Activated CD4-positive, alpha-beta memory T cell treated with anti-CD3 and anti-CD28 coated beads, Interleukin-2, amount 10 ng/mL, durations not matched to agents 7 days and 5 days (primary cell): ENCODE measurements around the gene C3. TPM values are rescaled to one million over a fixed set of nuclear protein-coding genes. Genes with fewer than 3 reads are reported as not detected.
A peak's percentile ranks its signal among the peaks of the same experiment; 100 is the strongest.
"Not testable (repeated sequence)": the region's sequence is repeated elsewhere in the genome, so short reads cannot be mapped to it uniquely, and the experiment has no call there.

Experiments used
- CTCF ChIA-PET: fragments of 350-600 bp; sonication (Branson Sonifier 250); formaldehyde crosslinking; loops from one replicate; lab custom pipeline; 2021; ENCODE audit warnings: antibody characterized with exemption, inconsistent platforms; lab: Charles Lee
- POLR2A ChIA-PET: fragments of 350-600 bp; sonication (Branson Sonifier 250); formaldehyde crosslinking; loops from one replicate; lab custom pipeline; 2021; ENCODE audit warnings: antibody characterized with exemption; lab: Charles Lee
- DNase-seq: peaks from one replicate; pipeline ENCODE4 v3.0.0-alpha.2; 2020
- H3K27ac Mint-ChIP-seq: one replicate; pipeline ENCODE4 v1.8.0; 2021; ENCODE audit warnings: mild to moderate bottlenecking, mixed read lengths
- H3K27me3 Mint-ChIP-seq: one replicate; pipeline ENCODE4 v1.8.0; 2021; ENCODE audit warnings: mixed read lengths
- H3K36me3 Mint-ChIP-seq: one replicate; pipeline ENCODE4 v1.8.0; 2021; ENCODE audit warnings: low read depth, mixed read lengths
- H3K4me1 Mint-ChIP-seq: one replicate; pipeline ENCODE4 v1.8.0; 2021; ENCODE audit warnings: mixed read lengths
- H3K4me3 Mint-ChIP-seq: one replicate; pipeline ENCODE4 v1.8.0; 2021; ENCODE audit warnings: mild to moderate bottlenecking, mixed read lengths
- H3K9me3 Mint-ChIP-seq: one replicate; pipeline ENCODE4 v1.8.0; 2021; ENCODE audit warnings: mixed read lengths
- total RNA-seq, 2 experiments: library from RNA; stranded (reverse); gene quantifications; one replicate each; pipeline ENCODE4 v1.2.3, GENCODE V29; 2021

Gene C3
- total RNA-seq, 2 experiments from 2014 or later = 0.28 to 0.60 TPM

DNA sequence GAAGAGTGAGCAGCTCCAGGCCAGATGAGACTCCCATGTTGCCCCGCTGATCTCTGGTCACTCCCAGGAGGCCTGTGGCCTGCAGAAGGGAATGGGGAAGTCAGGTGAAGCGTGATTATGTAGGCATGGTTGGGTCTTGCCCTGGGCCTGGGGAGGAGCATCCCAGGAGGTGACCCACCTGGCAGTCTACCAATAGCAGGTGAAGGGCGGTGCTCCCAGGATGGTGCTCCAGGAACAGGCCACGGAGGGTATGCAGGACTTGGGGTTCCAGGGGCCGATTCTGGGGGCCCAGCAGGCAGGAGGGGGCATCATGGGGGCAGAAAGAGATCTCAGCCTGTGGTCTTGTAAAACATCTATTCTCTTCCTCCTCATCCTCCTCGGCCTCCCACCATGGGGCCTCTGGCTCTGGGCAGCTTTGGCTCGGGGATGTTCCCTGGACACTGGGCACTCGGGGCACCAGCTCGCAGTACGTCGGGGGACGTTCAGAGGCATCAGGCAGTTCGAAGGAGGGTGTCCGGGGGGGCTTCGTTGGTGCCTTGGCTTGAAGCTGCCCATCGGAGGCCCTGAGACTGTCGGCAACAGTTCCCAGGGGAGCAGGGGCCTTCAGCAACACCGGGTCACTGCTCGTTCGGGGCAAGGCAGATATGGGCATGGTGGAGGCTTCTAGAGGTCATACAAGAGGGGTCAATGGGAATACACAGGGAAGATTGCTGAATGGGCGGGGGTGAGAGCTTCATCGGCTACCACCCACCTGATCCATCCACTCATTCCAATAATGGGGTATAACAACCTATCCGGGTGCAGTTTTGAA, 34.4 kb upstream of the C3 start:
- ChIA-PET CTCF (interaction anchor here (2.2 kb wide), 1 partner anchor 109 kb away, joined by 8 read pairs; no protein-coding TSS in a partner anchor), POLR2A (no interaction called here)
- Mint-ChIP-seq H3K36me3 (peaks cover 47% of the 10 kb centered on the region), H3K9me3 (no peaks in the 10 kb centered on the region), H3K27me3 (no peaks in the 10 kb centered on the region), H3K4me3 (no peak overlapping the region), H3K4me1 (peaks cover 20% of the 10 kb centered on the region), H3K27ac (no peak overlapping the region)
- DNase-seq = no peak

DNA sequence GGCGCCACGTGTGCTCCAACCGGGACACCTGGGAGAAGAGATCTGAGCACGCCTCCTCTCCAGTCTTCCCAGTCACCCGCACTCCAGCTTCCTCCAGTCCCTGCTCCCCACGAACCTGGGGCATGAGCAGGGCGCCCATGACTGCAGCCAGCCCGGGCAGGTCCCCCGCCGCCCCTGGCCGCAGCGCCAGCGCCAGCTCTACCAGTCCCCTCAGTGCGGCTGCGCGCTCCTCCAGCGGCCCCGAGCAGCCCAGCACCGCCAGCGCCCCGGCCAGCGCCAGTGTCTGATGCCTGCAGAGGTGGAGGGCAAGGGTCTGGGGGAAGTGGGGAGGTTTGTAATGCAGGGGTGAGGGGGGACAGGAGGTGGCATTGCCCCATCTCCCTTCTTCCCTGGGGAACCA, 33.7 kb upstream of the C3 start:
- H3K9me3 Mint-ChIP-seq = no peaks in the 10 kb centered on the region
- ChIA-PET POLR2A (no interaction called here), CTCF (interaction anchor here (1.8 to 2.2 kb wide), 2 partner anchors 16 to 109 kb away, joined by 7 to 8 read pairs; no protein-coding TSS in a partner anchor)
- no peak overlapping the region for H3K4me3 Mint-ChIP-seq
- H3K27ac Mint-ChIP-seq = no peak overlapping the region
- H3K4me1 Mint-ChIP-seq = peaks cover 20% of the 10 kb centered on the region
- H3K27me3 Mint-ChIP-seq = no peaks in the 10 kb centered on the region
- peaks cover 47% of the 10 kb centered on the region for H3K36me3 Mint-ChIP-seq
- no peak for DNase-seq

DNA sequence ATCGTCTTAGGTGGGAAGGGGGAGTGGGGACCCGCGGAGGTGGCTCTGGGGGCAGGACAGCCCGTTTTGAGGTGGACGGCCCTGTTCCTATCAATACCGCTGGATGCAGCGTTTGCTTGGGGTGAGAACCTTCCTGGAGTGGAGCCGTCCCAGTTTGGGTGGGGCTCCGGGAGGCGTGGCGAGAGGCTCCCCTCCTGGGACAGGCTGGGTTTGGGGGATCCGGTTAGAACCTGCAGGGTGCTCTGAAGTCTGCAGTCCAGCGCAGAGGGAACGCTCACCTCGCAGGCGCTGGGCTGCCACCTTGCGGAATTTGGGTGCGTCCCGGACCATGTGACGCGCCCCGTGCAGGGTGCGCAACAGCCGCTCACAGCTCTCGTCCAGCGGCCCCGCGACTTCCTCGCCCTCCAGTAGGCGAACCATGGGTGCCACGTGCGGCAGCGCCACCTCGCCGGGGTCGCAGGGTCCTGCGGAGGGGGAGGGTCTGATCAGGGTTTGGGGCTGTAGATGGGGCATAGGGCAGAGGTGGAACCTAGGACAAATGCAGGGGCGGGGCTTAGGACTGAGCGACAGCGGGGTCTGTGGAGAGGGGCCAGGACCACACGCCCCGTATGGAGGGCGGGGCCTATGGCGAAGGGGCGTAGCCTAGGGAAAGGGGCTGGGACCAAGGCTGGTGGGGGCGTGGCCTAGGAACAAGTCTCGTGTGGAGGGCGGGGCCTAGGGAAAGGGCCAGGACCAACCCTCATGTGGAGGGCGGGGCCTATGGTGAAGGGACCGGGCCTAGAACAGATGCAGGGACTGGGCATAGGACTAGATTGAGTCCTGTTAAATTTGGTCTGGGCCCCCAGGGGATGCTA, 33.0 kb upstream of the C3 start:
- no peaks in the 10 kb centered on the region for H3K27me3 Mint-ChIP-seq
- H3K4me1 Mint-ChIP-seq = peaks cover 17% of the 10 kb centered on the region
- CTCF ChIA-PET = interaction anchor here (1.2 to 2.2 kb wide), 3 partner anchors 15 to 110 kb away, joined by 4 to 8 read pairs (median 7); no protein-coding TSS in a partner anchor
- peak; percentile 83 for DNase-seq
- peak overlapping the region; percentile 67 for H3K4me3 Mint-ChIP-seq
- H3K36me3 Mint-ChIP-seq = peaks cover 45% of the 10 kb centered on the region
- no peaks in the 10 kb centered on the region for H3K9me3 Mint-ChIP-seq
- peak overlapping the region; percentile 80 for H3K27ac Mint-ChIP-seq
- POLR2A ChIA-PET = no interaction called here

DNA sequence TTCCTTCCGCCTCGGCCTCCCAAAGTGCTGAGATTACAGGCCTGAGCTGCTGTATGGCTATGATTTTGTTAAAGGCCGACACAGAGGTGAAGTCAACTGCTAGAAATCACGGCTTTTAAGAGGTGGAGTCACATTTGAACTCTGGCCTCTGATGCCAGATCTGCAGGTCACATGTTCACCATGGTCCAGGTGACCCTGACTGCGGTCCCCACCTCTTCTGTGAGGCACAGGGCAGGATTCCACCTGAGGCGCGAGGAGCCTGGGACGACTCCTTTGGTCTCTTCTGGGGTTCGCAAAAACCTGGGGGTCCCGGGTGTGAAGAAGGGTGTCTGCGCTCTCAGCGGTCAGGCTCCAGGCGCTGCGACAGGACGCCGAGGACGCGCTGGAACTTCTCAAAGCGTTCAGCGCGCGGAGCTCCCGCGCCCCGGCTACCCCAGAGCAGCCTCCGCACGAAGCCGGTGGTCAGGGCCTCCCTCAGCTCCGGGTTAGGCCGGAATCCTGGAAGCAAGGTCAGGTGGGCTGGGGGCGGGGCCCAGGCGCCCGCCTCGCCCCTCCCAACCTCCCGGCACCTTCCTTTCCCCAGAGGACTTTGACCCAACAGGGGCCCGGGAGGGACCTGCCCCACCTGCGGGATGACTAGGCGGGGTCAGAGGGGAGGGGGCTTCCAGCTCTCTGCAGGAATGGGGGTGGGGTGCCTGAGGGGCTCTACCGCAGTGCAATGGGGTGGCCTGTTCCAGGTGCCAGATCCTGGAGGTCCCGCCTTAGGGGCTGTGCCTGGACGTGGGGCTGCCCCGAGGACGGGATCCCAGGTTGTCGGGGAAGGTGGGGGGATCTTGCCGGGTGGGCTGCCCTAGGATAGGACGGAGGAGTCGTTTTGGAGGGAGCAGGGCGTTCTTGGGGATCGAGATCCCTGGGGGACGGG, 32.1 kb upstream of the C3 start:
- ChIA-PET CTCF (interaction anchor here (1.2 to 2.2 kb wide), 3 partner anchors 14 to 111 kb away, joined by 4 to 8 read pairs (median 7); no protein-coding TSS in a partner anchor), POLR2A (no interaction called here)
- no peaks in the 10 kb centered on the region for H3K27me3 Mint-ChIP-seq
- H3K4me3 Mint-ChIP-seq = no peak overlapping the region
- H3K27ac Mint-ChIP-seq = no peak overlapping the region
- H3K4me1 Mint-ChIP-seq = peaks cover 14% of the 10 kb centered on the region
- peaks cover 48% of the 10 kb centered on the region for H3K36me3 Mint-ChIP-seq
- no peaks in the 10 kb centered on the region for H3K9me3 Mint-ChIP-seq
- DNase-seq = no peak

DNA sequence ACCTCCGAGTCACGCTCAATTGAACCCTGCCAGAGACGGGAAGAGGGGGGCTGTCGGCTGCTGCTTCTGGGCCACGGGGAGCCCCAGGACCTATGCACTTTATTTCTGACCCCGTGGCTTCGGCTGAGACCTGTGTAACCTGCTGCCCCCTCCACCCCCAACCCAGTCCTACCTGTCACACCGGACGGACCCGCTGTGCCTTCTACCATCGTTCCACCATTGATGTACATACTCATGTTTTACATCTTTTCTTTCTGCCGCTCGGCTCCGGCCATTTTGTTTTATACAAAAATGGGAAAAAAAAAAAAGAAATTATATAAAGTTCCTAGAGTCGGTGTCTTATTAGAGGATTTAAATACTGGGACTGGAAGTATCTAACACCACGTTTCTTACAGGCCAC, 30.7 kb upstream of the C3 start:
- Mint-ChIP-seq H3K36me3 (peaks cover 54% of the 10 kb centered on the region), H3K9me3 (no peaks in the 10 kb centered on the region), H3K4me1 (peaks cover 11% of the 10 kb centered on the region), H3K27me3 (no peaks in the 10 kb centered on the region), H3K4me3 (no peak overlapping the region), H3K27ac (no peak overlapping the region)
- ChIA-PET POLR2A (no interaction called here), CTCF (interaction anchor here (0.6 kb wide), 1 partner anchor 248 kb away, joined by 4 read pairs; no protein-coding TSS in a partner anchor)
- DNase-seq = no peak

DNA sequence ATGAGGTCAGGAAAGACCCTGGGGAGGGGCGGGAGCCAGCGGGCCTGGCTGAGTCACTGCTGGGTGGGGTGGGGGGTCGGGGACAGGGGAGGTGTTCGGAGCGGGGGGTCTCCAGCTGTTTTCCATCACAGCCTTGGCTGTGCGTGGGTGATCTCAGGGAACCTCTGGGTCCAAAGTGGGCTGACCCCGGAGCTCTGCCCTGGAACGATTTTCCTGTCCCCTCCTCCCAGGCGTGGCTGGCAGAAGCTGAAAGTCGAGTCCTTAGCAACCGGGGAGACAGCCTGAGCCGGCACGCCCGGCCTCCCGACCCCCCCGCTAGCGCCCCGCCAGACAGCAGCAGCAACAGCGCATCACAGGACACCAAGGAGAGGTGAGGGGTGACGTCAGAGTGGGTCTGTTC, 29.6 kb upstream of the C3 start:
- Mint-ChIP-seq H3K27me3 (no peaks in the 10 kb centered on the region), H3K36me3 (peaks cover 59% of the 10 kb centered on the region), H3K9me3 (no peaks in the 10 kb centered on the region), H3K4me1 (peaks cover 11% of the 10 kb centered on the region), H3K27ac (no peak overlapping the region), H3K4me3 (no peak overlapping the region)
- ChIA-PET CTCF (interaction anchor here (0.6 kb wide), 1 partner anchor 116 kb away, joined by 3 read pairs; no protein-coding TSS in a partner anchor), POLR2A (interaction anchor here (0.9 kb wide), 1 partner anchor 9 kb away, joined by 3 read pairs; no protein-coding TSS in a partner anchor)
- DNase-seq = no peak

DNA sequence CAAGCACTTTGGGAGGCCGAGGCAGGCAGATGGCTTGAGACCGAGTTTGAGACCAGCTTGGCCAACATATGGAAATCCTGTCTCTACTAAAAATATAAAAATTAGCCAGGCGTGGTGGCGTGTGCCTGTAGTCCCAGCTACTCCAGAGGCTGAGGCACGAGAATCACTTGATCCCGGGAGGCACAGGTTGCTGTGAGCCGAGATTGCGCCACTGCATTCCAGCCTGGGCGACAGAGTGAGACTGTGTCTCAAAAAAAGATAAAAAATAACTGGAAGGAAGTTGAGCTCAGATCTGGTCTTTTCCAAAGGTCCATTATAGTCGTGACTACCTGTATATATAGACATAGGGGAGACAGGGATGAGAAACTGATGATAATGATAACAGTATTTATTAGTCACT, 28.1 kb upstream of the C3 start:
- H3K9me3 Mint-ChIP-seq, H3K4me3 Mint-ChIP-seq, H3K27ac Mint-ChIP-seq, H3K27me3 Mint-ChIP-seq, H3K4me1 Mint-ChIP-seq, CTCF ChIA-PET, DNase-seq: not testable (repeated sequence)
- POLR2A ChIA-PET = interaction anchor here (1.4 kb wide), 1 partner anchor 8 kb away, joined by 3 read pairs; no protein-coding TSS in a partner anchor
- H3K36me3 Mint-ChIP-seq = peaks cover 54% of the 10 kb centered on the region

DNA sequence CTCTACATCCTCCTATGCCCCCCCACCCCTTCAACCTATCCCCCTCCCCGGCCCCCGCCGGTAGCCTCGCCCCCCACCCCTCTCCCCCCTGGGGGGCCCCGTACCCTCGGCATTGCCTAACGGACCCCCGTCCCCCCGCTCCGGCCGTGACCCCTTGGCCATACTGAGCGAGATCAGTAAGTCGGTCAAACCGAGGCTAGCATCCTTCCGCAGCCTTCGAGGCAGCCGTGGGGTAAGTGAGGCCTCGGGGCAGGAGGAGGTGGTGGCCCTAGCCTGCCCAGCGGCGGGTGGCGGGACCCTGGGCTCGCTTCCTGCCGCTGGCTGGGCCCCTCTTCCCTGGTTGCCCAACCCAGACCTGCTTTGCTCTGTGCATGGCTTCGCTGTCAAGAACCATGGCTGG, 25.5 kb upstream of the C3 start:
- Mint-ChIP-seq H3K4me3 (no peak overlapping the region), H3K9me3 (no peaks in the 10 kb centered on the region), H3K27ac (no peak overlapping the region), H3K36me3 (peaks cover 46% of the 10 kb centered on the region), H3K4me1 (peaks cover 5% of the 10 kb centered on the region), H3K27me3 (no peaks in the 10 kb centered on the region)
- DNase-seq = no peak
- ChIA-PET CTCF (no interaction called here), POLR2A (no interaction called here)

DNA sequence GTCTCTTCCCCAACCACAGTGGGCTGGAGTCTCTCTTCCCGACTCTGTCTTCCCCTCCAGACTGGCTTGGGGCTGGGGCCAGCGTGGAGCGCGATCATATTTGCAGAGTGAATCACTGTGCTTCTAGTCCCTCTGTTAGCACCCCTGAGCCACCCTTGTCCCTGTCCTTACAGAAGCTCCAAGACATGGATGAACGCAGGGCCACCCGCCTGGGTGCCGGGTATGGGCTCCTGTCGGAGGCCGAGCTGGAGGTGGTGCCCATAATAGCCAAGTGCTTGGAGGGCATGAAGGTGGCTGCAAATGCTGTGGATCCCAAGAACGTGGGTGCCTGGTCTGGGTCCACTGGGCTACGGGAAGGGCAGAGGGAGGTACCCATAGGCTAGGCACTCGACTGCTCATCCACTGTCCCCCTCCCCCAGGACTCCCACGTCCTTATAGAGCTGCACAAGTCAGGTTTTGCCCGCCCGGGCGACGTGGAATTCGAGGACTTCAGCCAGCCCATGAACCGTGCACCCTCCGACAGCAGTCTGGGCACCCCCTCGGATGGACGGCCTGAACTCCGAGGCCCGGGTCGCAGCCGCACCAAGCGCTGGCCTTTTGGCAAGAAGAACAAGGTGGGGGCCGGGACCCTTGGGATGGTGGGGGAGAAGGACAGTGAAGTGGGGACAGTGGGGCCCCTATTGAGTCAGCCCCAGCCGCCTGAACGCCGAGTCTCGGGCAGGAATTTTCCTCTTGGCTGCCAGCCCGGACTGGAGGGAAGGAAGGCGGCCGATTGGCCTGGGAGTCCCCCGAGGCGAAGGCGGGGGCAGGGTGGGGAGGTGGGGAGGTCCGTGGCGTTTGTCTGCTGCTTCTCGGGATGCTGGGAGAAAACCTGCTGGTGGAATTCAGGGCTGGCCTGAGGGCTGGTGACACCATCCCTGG, 24.2 kb upstream of the C3 start:
- POLR2A ChIA-PET = no interaction called here
- Mint-ChIP-seq H3K4me1 (peaks cover 7% of the 10 kb centered on the region), H3K27me3 (no peaks in the 10 kb centered on the region), H3K36me3 (peaks cover 41% of the 10 kb centered on the region), H3K4me3 (no peak overlapping the region), H3K9me3 (no peaks in the 10 kb centered on the region), H3K27ac (no peak overlapping the region)
- DNase-seq = no peak
- CTCF ChIA-PET = no interaction called here

DNA sequence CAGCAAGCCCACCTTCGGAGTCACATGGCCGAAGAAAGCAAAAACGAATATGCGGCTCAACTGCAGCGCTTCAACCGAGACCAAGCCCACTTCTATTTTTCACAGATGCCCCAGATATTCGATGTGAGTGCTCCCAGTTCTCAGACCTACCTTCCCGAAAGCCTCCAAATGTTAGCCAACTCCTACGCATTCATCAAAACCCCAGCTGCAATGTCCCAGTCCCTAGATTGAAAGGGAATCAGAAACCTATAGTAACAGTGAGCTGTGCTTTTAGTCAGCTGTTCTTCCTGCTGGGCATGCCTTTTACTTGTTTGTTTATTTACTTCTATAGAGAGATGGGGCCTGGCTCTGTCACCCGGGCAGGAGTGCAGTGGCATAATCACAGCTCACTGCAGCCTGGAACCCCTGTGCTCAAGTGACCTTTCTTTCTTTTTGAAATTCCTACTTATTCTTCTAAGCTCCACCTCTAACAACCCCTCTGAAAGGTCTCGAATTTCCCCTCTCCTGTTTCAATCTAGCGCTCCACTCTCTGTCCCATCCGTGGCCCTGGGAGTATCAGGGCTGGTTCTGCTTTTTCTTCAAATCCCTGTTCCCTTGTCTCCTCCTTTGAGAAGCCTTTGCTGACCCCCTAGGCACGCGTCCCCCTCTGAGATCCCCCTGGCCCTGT, 23.4 kb upstream of the C3 start:
- H3K4me3 Mint-ChIP-seq = no peak overlapping the region
- H3K4me1 Mint-ChIP-seq = peaks cover 12% of the 10 kb centered on the region
- no peaks in the 10 kb centered on the region for H3K9me3 Mint-ChIP-seq
- CTCF ChIA-PET = interaction anchor here (1.1 kb wide), 1 partner anchor 128 kb away, joined by 3 read pairs; no protein-coding TSS in a partner anchor
- POLR2A ChIA-PET = no interaction called here
- no peak overlapping the region for H3K27ac Mint-ChIP-seq
- no peak for DNase-seq
- no peaks in the 10 kb centered on the region for H3K27me3 Mint-ChIP-seq
- peaks cover 35% of the 10 kb centered on the region for H3K36me3 Mint-ChIP-seq

DNA sequence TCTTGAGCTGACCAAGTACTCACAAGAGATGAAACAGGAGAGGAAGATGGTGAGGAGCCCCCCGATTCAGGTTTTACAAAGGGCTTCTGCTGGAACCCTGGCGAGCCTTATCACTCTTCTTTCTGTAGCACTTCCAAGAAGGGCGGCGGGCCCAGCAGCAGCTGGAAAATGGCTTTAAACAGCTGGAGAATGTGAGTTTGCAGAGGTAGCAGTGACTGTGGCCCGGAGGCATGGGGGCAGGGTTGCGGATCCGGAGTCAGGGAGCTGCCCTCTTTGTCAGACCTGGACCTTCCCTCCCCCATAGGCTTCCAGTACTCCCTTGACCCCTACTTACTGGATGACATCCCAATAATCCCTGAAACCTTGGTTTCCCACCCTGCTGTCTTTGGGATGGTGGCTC, 22.6 kb upstream of the C3 start:
- DNase-seq = no peak
- H3K4me1 Mint-ChIP-seq = peaks cover 20% of the 10 kb centered on the region
- H3K27ac Mint-ChIP-seq = no peak overlapping the region
- CTCF ChIA-PET = interaction anchor here (1.1 to 1.7 kb wide), 2 partner anchors 127 to 227 kb away, joined by 3 to 4 read pairs; no protein-coding TSS in a partner anchor
- POLR2A ChIA-PET = no interaction called here
- peaks cover 29% of the 10 kb centered on the region for H3K36me3 Mint-ChIP-seq
- H3K9me3 Mint-ChIP-seq = no peaks in the 10 kb centered on the region
- no peak overlapping the region for H3K4me3 Mint-ChIP-seq
- no peaks in the 10 kb centered on the region for H3K27me3 Mint-ChIP-seq
